Transverse colon (tissue), 4 donors: ENCODE measurements around the gene PIK3CD. TPM values are rescaled to one million over a fixed set of nuclear protein-coding genes. Genes with fewer than 3 reads are reported as not detected.

Experiments used
- DNase-seq: peaks from one replicate; pipeline ENCODE4 v3.0.0-alpha.2; 2019
- H3K27ac ChIP-seq, 4 donors: fragments of 200-600 bp; sonication (generic); 2 replicates each; pipeline ENCODE4 v1.5.1; 2016 to 2018; ENCODE audit warnings: inconsistent platforms in 4 of 4
- H3K27me3 ChIP-seq: fragments of 200-600 bp; sonication (generic); 2 replicates; pipeline ENCODE4 v1.5.1; 2017; ENCODE audit warnings: inconsistent platforms
- H3K36me3 ChIP-seq, 4 donors: fragments of 200-600 bp; sonication (generic); 2 replicates each; pipeline ENCODE4 v1.5.1; 2017 to 2019; ENCODE audit warnings: inconsistent platforms in 4 of 4
- H3K4me1 ChIP-seq, 4 donors: fragments of 200-600 bp; sonication (generic); 2 replicates each; pipeline ENCODE4 v1.5.1; 2017 to 2020; ENCODE audit warnings: inconsistent platforms in 4 of 4
- H3K4me3 ChIP-seq, 4 donors: fragments of 200-600 bp; sonication (generic); 1 replicate in 1 of 4; 2 replicates in 3 of 4; pipeline versions ENCODE4 v1.5.1 to v1.6.1; 2017 to 2019; ENCODE audit warnings: inconsistent platforms in 4 of 4
- H3K9me3 ChIP-seq, 2 donors: fragments of 200-600 bp; sonication (generic); 2 replicates each; pipeline ENCODE4 v1.5.1; 2017 to 2019; ENCODE audit warnings: inconsistent platforms in 2 of 2
- CTCF ChIP-seq, 5 experiments: fragments of 200-600 bp in 3 of 5; fragments of 450-650 bp in 2 of 5; sonication (generic) in 3 of 5; IDR thresholded peaks; 1 replicate in 2 of 5; 2 replicates in 3 of 5; pipeline ENCODE4 v1.5.1; 2016 to 2017; ENCODE audit warnings: antibody characterized with exemption in 5 of 5, inconsistent platforms in 3 of 5, mild to moderate bottlenecking in 2 of 5, moderate library complexity in 1 of 5
- EP300 ChIP-seq: sonication (generic); formaldehyde crosslinking; IDR thresholded peaks from one replicate; pipeline ENCODE4 v1.6.1; 2017; ENCODE audit warnings: antibody characterized with exemption, low read depth
- POLR2A ChIP-seq: fragments of 450-650 bp; IDR thresholded peaks from one replicate; pipeline ENCODE4 v1.6.1; 2016; ENCODE audit warnings: antibody characterized with exemption, mild to moderate bottlenecking, moderate library complexity
- POLR2AphosphoS5 ChIP-seq, 3 donors: sonication (generic); formaldehyde crosslinking; IDR thresholded peaks; one replicate each; pipeline ENCODE4 v1.6.1; 2016; ENCODE audit warnings: antibody characterized with exemption in 3 of 3
- WGBS, 2 donors: methylation state at CpG; one replicate each; pipeline ENCODE4 v1.1.5; 2018; ENCODE audit warnings: low coverage in 1 of 2; 5-methylcytosine and 5-hydroxymethylcytosine counted together
- in situ Hi-C, 4 donors: fragments of 200-750 bp; cut with MboI; loops; one replicate each; pipeline versions ENCODE4 v1.15.0 to v1.15.1; 2017; ENCODE audit warnings: low sequenced_read_pairs in 3 of 4, low pct_ligation_motif_present in 1 of 4, low pct_unique_long_range_greater_than_20kb in 1 of 4
- intact Hi-C: fragments of 100-400 bp; cut with DNase I; formaldehyde crosslinking; loops from one replicate; pipeline ENCODE4 v1.15.1; 2023; ENCODE audit warnings: low total_unique reads
- total RNA-seq, 4 donors: library from RNA; depleted of rRNA; stranded (reverse); fragments of >200 nt; gene quantifications; one replicate each; pipeline ENCODE4 v1.1.0, GENCODE V29; 2016

The PIK3CD gene
- total RNA-seq, 4 donors from 2014 or later: 0.20 to 6.7 (median 4.1) TPM

GRCh38 chr1:9717193-9718005, 65.9 kb downstream of the PIK3CD start:
- Histone ChIP-seq H3K4me1 (peaks cover 0 to 15% (median 4%) of the 10 kb centered on the region in 4 donors), H3K9me3 (no peaks in the 10 kb centered on the region), H3K4me3 (peak overlapping the region in 2 of 4 donors; percentile 16 to 36), H3K27me3 (no peaks in the 10 kb centered on the region), H3K36me3 (no peaks in the 10 kb centered on the region), H3K27ac (peak overlapping the region; percentile 48 to 78 (median 68))
- in situ Hi-C loops (no loop called here), intact Hi-C loops (no loop called here)
- DNase-seq: peak; percentile 82
- TF ChIP-seq CTCF (IDR thresholded peaks at IDR 0.05) (no peak), POLR2A (peak; percentile 12), POLR2AphosphoS5 (IDR thresholded peaks at IDR 0.05) (no peak), EP300 (no peak)
- WGBS, 2 donors: 77% methylated on average over 25 of the region's 25 CpGs; no CpG with 5 or more reads in 1 of the 2 donors

GRCh38 chr1:9718006-9718680, 66.6 kb downstream of the PIK3CD start:
- Histone ChIP-seq H3K27ac (peak overlapping the region; percentile 35 to 68 (median 66)), H3K4me3 (peak overlapping the region in 1 of 4 donors; percentile 16), H3K9me3 (no peaks in the 10 kb centered on the region), H3K27me3 (no peaks in the 10 kb centered on the region), H3K36me3 (no peaks in the 10 kb centered on the region), H3K4me1 (peaks cover 0 to 15% (median 4%) of the 10 kb centered on the region in 4 donors)
- DNase-seq: no peak
- in situ Hi-C loops (no loop called here), intact Hi-C loops (no loop called here)
- 84% methylated on average over 10 of the region's 10 CpGs; no CpG with 5 or more reads in 1 of the 2 donors for WGBS, 2 donors
- TF ChIP-seq CTCF (IDR thresholded peaks at IDR 0.05) (no peak), POLR2A (no peak), EP300 (no peak), POLR2AphosphoS5 (IDR thresholded peaks at IDR 0.05) (no peak)

- Histone ChIP-seq H3K4me3 (no peak overlapping the region), H3K9me3 (no peaks in the 10 kb centered on the region), H3K27me3 (no peaks in the 10 kb centered on the region), H3K4me1 (peaks cover 0 to 15% (median 4%) of the 10 kb centered on the region in 4 donors), H3K36me3 (peaks cover 0 to 9% (median 0%) of the 10 kb centered on the region in 4 donors), H3K27ac (no peak overlapping the region)
- 85% methylated on average over 23 of the region's 36 CpGs; no CpG with 5 or more reads in 1 of the 2 donors for WGBS, 2 donors
- intact Hi-C loops: loop anchor here (2.0 to 10.0 kb wide), 2 partner anchors 19 to 145 kb away; no protein-coding TSS in a partner anchor
- in situ Hi-C loops: no loop called here
- DNase-seq: no peak
- no peak for TF ChIP-seq CTCF (IDR thresholded peaks at IDR 0.05)
- TF ChIP-seq EP300: no peak
- TF ChIP-seq POLR2AphosphoS5 (IDR thresholded peaks at IDR 0.05): no peak
- TF ChIP-seq POLR2A: no peak
Measured at GRCh38 chr1:9719978-9720722, 68.6 kb downstream of the PIK3CD start.
